HG02763 (cell line): ENCODE measurements around the gene PLTP.
"Not testable (repeated sequence)": the region's sequence is repeated elsewhere in the genome, so short reads cannot be mapped to it uniquely, and the experiment has no call there.

Source experiments
- ATAC-seq: cut with Tn5 transposase; IDR thresholded peaks from one replicate; pipeline ENCODE4 v1.9.1; 2021; ENCODE audit warnings: mild to moderate bottlenecking, moderate library complexity; ENCODE audit not compliant: unreplicated experiment

The PLTP gene, protein sequence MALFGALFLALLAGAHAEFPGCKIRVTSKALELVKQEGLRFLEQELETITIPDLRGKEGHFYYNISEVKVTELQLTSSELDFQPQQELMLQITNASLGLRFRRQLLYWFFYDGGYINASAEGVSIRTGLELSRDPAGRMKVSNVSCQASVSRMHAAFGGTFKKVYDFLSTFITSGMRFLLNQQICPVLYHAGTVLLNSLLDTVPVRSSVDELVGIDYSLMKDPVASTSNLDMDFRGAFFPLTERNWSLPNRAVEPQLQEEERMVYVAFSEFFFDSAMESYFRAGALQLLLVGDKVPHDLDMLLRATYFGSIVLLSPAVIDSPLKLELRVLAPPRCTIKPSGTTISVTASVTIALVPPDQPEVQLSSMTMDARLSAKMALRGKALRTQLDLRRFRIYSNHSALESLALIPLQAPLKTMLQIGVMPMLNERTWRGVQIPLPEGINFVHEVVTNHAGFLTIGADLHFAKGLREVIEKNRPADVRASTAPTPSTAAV

DNA sequence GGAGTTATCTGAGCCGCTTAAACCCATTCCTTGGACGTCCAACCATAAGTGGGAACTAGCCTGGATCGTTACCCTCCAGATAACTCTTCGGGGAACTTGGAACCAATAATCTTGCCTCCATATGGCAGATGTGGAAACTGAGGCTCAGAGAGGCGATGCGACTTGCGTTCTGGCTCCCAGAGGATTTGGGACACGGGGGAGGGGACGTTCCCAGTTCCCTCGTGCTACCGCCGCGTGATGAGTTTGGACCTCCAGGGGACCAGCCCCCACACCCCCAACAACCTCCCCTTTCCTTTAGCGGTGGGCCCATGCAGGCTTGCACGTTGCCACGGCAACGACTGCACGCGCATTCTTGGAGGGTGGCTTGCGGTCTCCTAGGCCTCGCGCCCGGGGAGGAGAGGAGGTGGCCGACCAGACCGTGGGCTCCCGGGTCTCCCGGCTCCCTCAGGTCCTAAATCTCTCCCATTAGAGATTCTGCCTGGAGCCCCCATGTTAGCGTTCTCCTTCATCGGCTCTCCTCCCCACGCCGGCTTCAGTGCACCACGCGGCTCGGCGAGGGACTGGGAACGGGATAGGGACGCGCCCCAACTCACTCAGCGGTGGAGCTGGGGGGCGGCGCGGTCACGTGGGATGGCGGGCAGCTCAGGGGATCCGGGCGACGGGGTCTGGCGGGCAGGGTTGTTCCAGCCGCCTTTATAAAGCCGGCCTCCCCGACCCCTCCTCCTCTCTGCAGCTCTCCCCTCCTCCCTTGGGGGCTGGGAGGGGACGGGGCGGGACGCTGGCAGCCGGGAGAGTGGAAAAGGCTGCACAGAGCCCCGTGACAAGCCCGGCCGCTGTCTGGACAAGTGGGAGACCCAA lies at the start of gene PLTP:
Gene PLTP (minus strand): TSS at position 670 of the 858 bp plus-strand sequence. CDS start 703 bp downstream, outside the sequence.
- no peak for ATAC-seq

DNA sequence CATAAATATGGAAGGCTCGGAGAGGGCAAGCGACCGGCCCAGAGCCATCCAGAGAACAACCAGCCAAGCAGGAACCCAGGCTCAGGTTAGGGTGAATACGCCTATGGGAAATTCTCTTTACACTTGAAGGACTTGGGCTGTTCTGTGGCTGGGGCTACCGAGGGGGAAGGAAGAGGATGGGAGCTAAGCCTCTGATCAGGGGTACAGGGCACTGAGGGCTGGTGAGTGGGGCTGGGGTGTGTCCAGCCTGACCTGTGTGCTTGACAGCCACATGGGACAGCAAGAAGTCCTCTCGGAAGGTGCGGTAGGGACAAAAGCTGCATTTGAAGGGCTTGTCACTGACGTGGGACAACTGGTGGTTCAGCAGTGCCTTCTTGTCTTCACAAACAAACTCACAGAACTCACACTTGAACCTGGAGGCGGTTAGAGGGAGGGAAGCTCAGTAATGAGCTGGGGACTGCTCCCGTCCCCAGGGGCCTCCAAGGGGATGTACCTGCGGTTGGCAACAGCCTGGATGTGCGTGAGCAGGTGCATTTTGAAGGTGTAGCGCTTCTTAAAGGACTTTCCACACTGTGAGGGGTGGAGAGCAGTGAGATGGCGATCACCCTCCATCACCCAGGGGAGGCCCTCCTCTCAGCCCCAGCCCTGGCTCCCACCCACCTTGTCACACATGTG lies 48.1 kb upstream of the PLTP start:
- ATAC-seq = no peak

DNA sequence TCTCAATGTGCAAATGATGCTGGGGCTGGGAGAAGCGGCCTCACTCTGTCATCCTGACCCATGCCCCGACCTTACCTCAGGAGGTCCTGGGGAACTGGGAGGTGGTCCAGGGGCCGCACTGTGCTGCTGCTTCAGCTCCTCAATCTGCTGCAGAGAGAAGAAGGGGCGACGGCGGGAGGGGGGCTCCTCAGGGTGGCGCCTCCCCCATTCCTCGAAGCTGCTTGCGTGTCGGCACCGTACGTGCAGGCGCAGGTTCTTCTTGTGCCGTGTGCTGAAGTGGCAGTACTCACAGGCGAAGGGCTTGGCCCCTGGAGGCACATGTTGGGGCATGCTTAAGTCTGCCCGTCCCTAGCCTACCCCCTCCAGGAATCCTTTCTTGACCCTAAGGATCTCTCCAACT lies 47.2 kb upstream of the PLTP start:
- no peak for ATAC-seq

DNA sequence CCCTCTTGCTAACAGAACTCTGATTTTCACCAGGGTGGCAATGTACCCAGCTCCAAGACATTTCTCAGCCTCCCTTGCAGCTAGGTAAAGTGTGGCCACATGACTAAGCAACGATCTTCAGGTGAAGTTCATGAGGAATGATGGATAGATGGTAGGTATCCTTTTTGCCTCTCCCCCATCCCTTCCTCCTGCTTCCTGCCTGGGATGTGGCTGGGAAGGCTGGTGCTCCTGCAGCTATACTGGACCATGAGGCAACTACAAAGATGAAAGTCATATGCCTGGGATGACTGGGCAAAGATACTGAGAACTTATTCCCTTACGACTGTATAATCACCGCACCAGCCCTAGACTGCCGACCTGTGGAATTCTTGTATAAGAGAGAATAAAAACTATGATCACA lies 46.6 kb upstream of the PLTP start:
- ATAC-seq = no peak

DNA sequence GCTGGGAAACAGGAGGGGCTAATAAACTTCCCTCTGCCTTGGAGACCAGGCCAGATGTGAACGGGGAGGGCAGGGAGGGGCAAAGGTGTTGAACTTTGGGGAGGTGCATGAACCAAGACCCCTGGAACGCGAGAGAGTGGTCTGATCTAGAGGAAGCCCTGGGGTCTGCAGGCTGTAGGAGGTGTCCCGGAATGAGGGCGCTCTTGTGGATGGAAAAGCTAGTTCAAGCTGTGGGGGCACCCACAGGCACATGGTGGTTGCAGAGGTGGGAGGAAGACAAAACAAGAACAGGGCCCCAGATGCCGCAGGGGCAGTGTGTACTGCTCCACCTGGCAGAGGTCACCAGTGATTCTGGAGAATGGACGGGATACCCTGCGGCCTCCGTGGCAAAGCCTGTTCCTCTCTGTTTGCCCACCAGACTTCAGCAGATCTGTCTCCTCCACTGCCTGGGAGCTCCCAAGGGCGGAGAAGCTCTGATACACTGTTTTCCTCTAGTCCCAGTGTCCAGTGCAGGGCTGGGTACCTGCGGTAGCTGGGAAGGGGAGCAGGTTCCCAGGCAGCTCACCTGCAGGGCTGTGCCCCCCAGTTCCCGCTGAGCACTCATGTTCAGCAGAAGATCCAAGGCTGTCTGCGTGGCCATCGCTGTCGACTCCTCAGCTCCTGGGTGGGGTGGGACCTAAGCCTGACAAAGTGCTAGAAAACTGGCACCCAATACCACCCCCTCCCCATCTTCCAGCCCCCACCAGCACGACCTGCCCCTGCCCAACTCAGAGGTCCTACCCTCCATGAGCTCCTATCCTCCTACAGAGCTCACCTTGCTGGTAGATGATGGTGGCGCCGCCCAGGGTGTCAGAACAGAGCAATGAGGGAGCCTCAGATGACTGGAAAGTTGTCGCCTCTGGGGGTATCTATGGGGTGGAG lies 45.3 kb upstream of the PLTP start:
- ATAC-seq = no peak

DNA sequence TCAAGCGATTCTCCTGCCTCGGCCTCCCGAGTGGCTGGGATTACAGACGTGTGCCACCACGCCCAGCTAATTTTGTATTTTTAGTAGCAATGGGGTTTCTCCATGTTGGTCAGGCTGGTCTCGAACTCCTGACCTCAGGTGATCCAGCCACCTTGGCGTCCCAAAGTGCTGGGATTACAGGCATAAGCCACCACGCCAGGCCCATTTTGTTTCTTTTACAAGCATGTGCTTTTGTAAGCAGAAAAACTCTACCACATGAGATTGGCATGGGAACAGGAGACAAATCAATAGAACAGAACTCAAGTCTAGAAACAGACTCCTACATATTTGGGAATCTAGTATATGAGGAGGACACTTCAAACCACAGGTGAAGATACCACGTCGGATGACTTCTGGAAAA lies 44.4 kb upstream of the PLTP start:
- ATAC-seq = not testable (repeated sequence)

DNA sequence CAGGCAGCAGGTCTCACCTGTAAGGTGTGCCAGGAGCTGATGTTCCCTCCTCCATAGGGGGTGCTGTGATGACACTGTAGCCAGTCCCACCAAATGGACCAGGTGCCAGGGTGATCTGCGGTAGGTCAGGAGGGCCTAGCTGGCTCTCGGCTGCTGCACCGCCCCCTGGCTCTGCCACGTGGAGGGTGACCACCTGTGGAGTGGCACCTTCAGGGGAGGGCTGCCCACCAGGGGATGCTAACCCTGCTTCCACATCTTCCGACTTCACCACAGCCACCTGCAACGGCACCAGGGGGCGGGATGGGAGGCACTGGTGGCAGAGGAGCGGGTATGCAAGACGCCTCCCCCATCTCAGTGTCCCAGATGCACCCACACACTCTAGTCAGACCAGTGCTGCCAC lies 41.7 kb upstream of the PLTP start:
- no peak for ATAC-seq

DNA sequence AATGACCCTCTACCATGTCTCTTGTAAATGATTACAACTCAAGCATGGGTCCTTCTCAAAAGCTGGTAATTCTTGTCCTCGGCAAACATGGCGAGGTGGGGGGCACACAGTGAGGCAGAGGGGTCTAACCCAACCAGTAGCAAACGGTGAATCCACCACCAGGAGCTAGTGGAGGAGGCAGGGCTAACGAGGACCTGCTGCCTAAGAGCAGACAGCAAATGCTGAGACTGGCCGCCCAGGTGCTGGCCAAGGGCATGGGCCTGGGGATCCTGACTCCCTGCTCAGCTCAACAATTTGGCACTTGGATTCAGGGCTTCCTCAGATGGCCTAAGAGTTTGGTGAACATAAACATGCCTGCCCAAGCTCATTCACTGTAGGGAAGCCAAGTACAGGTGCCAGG lies 40.9 kb upstream of the PLTP start:
- no peak for ATAC-seq

DNA sequence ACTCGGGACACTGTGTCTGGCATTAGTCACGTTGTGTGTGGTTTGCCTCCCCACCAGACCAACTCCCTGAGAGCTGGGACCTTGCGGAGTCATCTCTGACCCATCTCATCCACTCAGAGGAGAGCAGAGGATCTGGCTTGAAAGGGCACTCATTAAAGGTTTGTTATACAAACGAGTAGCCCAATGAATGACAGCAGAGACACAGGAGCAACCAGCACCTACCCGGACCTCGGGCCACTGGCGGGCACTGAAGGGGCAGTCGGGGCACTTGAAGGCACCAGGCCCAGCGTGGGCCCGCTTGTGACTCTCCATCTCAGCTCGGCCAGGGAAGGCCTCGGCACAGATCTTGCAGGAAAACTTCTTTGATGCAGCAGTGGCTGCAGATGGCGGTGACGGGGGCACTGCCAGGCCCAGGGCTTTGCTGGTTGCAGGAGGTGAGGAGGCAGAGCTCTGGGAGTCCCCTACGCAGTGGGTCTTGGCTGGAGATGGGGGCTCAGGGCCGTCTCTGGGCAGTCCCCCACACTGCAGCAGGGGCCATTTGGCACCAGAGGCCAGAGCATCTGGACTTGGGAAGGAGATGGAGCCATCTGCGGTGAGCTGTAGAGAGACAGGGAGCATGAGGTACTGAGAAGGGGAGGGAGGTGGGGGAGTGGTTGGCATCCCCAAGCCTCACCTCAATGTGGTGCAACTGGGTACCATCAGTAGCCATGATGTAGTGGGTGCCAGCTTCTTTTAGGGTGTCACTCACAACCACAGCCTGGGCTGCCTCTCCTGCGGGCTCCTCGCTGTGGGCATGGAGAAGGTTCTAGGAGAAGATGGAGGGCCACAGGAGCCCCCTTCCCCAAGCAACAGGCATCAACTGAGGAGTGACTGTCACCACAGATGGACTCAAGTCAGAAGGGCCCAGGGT lies 40.2 kb upstream of the PLTP start:
- ATAC-seq = no peak

DNA sequence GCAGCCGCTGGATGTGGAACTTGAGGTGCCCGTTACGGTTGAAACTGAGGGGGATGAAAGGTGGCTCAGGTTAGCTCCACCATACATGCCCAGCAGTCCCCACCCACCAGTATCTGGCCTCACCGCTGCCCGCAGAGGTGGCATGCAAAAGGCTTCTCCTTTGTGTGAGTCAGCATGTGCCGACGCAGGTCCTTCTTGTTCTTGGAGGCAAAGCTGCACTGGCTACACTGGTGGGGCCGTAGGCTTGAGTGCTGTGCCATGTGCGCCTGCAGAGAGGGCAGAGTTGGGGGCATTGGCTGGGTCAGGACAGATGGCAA lies 38.3 kb upstream of the PLTP start:
- ATAC-seq = no peak

DNA sequence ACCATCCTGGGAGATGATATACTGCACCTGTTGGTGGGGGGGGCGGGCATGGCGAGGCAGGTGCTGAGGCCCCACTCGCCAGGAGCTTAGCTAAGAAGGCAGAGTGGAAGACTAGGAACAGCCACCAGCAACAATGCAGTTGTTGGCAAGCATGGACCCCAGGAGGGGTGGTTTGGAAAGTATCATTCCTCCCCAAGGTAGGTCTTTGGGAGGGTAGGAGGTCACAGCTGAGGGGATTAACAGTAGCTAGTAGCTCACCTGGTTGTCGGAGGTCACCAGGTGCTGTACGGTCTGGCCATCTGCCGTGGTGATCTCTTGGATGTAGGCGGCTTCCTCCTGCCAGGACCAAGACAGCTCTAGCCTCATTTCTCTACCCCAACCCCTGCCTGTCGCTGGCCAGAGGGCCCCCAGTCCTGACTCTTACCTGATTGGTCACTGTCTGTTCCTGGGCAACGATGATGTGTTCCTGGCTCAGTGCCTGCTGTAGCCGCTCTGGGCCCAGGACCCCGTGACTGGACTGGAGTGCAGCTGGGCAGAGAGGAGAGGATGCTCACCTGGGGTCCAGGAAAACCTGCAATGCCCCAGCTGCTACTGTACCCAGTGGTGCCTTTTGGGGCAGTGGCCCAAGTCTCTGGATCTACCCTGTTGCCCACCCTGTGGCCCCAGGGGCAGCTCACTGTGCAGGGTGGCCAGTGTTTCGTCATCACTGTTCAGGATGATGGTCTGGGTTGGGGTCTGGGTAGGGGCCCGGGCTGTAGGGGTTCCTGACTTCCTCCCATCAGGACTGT lies 37.8 kb upstream of the PLTP start:
- no peak for ATAC-seq

DNA sequence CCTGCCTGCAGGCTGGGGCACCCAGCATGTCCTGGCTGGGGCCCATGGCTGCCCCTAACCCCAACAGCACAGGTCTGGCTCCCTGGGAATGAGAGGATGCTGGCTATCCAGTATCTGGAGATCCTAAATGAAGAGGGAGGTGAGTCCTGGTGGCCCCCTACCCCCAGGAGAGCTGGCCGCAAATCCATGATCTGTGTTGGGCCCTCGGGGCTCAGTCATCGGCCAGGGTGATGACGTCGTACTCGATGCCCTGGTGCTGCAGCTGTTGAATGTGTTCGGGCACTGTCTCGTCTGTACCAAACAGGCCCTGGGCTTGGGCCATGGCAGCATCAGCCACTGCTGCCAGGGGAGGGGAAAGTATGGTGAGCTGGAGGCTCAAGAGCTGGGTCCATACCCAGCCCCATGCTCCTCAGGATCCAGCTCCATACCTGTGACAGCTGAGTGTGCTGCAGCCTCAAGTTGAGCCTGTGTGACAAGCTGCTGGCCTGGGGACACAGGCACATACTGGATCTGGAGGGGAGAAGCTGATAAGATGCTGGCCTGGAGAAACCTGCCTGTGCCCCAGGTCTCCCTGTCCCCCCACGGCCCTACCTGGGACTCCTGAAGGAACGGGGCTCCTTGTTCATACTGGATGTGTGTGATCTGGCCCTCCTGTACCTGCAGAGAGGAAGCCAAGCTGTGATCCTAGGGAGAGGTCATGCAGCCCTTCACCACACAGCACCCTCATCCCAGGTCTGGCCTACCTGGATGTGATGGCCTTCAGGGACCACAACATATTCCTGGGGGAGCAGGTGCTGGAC lies 37.0 kb upstream of the PLTP start:
- ATAC-seq = no peak

DNA sequence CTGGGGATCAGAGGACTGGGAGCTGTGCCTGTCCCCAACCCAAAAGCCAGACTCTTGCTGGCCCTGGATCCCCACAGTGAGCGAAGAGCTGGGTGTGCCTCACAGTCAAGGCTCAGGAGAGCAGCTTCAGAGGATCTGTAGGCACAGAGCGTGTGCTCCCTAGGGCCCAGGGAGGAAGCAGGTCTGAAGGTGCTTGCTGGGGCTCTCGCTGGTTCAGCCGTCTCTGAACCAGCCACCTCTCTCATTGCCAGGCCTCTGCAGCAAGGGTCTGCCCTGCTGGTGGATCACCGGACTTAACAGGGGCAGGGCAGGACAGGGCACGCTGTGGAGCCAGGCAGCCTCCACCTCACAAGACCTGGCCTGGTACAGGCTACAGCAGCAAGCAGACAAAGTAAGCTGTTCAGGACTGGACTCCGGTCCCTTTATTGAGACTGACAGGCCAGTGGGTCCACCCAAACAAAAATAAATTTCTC lies 36.3 kb upstream of the PLTP start:
- no peak for ATAC-seq

DNA sequence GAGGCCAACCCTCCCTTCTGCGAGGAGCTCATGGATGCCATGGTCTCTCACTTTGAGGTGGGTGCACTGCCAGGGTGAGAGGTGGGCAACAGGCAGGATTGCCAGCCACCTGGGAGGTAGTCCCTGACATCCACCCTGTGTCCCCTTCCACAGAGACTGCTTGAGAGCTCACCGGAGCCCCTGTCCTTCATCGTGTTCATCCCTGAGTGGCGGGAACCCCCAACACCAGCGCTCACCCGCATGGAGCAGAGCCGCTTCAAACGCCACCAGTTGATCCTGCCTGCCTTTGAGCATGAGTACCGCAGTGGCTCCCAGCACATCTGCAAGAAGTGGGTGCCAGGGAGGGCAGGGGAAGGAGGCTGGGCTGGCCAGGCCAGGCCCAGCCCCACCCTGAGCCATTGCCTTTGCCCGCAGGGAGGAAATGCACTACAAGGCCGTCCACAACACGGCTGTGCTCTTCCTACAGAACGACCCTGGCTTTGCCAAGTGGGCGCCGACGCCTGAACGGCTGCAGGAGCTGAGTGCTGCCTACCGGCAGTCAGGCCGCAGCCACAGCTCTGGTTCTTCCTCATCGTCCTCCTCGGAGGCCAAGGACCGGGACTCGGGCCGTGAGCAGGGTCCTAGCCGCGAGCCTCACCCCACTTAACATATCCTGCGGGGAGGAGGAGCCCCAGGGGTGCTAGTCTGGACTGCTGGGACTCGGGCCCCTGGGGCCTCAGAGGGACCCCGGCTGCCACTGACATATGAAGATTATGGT lies 35.3 kb upstream of the PLTP start:
- ATAC-seq = no peak

DNA sequence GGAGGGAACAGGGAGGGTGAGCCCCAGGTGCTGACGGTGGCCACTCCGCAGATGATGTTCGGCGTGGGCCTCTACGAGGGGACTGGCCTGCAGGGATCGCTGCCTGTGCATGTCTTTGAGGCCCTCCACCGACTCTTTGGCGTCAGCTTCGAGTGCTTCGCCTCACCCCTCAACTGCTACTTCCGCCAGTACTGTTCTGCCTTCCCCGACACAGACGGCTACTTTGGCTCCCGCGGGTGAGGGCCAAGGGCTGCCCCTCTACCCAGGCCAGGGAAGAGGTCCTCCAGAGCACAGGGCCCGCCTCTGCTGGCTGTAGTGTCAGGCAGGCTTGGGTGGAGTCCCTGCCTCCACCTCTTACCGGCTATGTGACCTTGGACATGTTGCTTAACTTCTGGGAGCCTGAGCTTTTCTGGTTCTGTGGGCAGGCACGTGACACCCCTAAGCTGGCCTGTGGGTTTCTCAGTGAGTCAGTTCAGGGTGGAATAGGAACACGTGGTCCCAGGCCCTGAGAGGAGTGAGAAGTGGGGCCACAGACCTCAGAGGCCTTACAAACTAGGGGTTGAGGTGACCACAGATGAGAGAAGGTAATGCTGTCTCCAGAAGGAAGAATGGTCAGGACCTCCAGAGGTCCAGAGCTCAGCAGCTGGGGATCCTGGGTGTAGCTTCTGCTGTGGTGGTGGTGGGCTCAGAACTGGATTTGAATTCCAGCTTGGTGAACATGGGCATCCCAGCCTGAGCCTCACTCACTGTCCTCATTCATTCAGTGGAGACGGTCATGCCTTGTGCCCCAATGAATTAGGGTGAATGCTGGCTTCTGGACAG lies 34.4 kb upstream of the PLTP start:
- no peak for ATAC-seq

DNA sequence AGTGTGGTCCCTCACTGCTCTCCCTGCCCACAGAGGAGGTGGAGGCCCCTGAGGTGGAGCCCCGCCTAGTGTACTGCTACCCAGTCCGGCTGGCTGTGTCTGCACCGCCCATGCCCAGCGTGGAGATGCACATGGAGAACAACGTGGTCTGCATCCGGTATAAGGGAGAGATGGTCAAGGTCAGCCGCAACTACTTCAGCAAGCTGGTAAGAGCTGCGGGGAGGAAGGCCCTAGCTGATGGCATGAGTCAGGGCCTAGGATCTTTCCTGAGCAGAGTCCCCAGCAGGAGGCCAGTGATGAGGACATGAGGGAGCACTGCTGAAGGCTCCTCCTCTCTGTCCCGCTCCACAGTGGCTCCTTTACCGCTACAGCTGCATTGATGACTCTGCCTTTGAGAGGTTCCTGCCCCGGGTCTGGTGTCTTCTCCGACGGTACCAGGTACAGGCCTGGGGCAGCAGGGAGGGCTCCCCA lies 33.8 kb upstream of the PLTP start:
- ATAC-seq = no peak
